Cardiac muscle cell (in vitro differentiated cells and primary cell): Measurements from ENCODE around the gene CEP57. TPM values are rescaled to one million over a fixed set of nuclear protein-coding genes. Genes with fewer than 3 reads are reported as not detected.

Experiments
- DNase-seq, 2 donors: peaks; one replicate each; pipeline versions ENCODE4 v3.0.0 to v3.0.0-alpha.2; 2010 to 2017; ENCODE audit warnings: low read depth in 1 of 2, low spot score in 1 of 2
- H3K27ac ChIP-seq: fragments of 200-600 bp; sonication (generic); 2 replicates; pipeline ENCODE4 v1.5.1; 2016
- H3K27me3 ChIP-seq: fragments of 200-600 bp; sonication (generic); 2 replicates; pipeline ENCODE4 v1.6.0; 2016; ENCODE audit warnings: control low read depth
- H3K36me3 ChIP-seq: fragments of 200-600 bp; sonication (generic); 2 replicates; pipeline ENCODE4 v1.5.1; 2016; ENCODE audit warnings: control low read depth
- H3K4me1 ChIP-seq: fragments of 200-600 bp; sonication (generic); 2 replicates; pipeline ENCODE4 v1.8.1; 2017; ENCODE audit warnings: low read depth, mild to moderate bottlenecking, mixed run types
- H3K4me3 ChIP-seq: fragments of 200-600 bp; sonication (generic); 2 replicates; pipeline ENCODE4 v1.5.1; 2016; ENCODE audit warnings: mild to moderate bottlenecking
- H3K9me3 ChIP-seq: fragments of 200-600 bp; sonication (generic); 2 replicates; pipeline ENCODE4 v1.5.1; 2017; ENCODE audit warnings: low read depth, mild to moderate bottlenecking, control low read depth
- CTCF ChIP-seq: IDR thresholded peaks from 2 replicates; pipeline ENCODE4 v1.5.1; 2012; ENCODE audit warnings: low read depth, mild to moderate bottlenecking, low read length
- polyA plus RNA-seq: library from polyadenylated mRNA; unstranded; fragments of >200 nt; fragmentation: Nextera tagmentation; extraction: Ambion mirVana; gene quantifications from 2 replicates; pipeline ENCODE4 v1.2.1, GENCODE V29; 2016
- total RNA-seq: library from RNA; depleted of rRNA; stranded (reverse); fragments of >200 nt; gene quantifications from 2 replicates; pipeline ENCODE4 v1.2.3, GENCODE V29; 2016

Gene CEP57
- total and polyA plus RNA-seq, 2 experiments from 2014 or later, result 57.1 to 75.6 TPM

GRCh38 chr11:95791709-95792033 lies 1.4 kb downstream of the CEP57 start:
- H3K9me3 ChIP-seq, result no peaks in the 10 kb centered on the region
- peaks cover 15% of the 10 kb centered on the region for H3K4me1 ChIP-seq
- DNase-seq, result no peak
- peak overlapping the region; percentile 92 for H3K4me3 ChIP-seq
- H3K36me3 ChIP-seq, result peaks cover 3% of the 10 kb centered on the region
- no peak for TF ChIP-seq CTCF
- peak overlapping the region; percentile 96 for H3K27ac ChIP-seq
- H3K27me3 ChIP-seq, result no peaks in the 10 kb centered on the region

GRCh38 chr11:95792200-95792599 lies 1.9 kb downstream of the CEP57 start:
- Histone ChIP-seq H3K9me3 (no peaks in the 10 kb centered on the region), H3K27ac (no peak overlapping the region), H3K27me3 (no peaks in the 10 kb centered on the region), H3K36me3 (no peaks in the 10 kb centered on the region), H3K4me3 (peak overlapping the region; percentile 92), H3K4me1 (peaks cover 15% of the 10 kb centered on the region)
- TF ChIP-seq CTCF, result no peak
- DNase-seq, result no peak

- Histone ChIP-seq H3K27me3 (no peaks in the 10 kb centered on the region), H3K27ac (no peak overlapping the region), H3K4me1 (peaks cover 15% of the 10 kb centered on the region), H3K36me3 (no peaks in the 10 kb centered on the region), H3K9me3 (no peaks in the 10 kb centered on the region), H3K4me3 (no peak overlapping the region)
- no peak for DNase-seq
- no peak for TF ChIP-seq CTCF
Measured at GRCh38 chr11:95792700-95793099, 2.4 kb downstream of the CEP57 start.

GRCh38 chr11:95793116-95793515 lies 2.8 kb downstream of the CEP57 start:
- no peaks in the 10 kb centered on the region for H3K36me3 ChIP-seq
- H3K27ac ChIP-seq, result no peak overlapping the region
- no peak overlapping the region for H3K4me3 ChIP-seq
- peaks cover 14% of the 10 kb centered on the region for H3K4me1 ChIP-seq
- TF ChIP-seq CTCF, result no peak
- peak in 1 of 2 donors; percentile 6 for DNase-seq
- no peaks in the 10 kb centered on the region for H3K9me3 ChIP-seq
- H3K27me3 ChIP-seq, result no peaks in the 10 kb centered on the region

- Histone ChIP-seq H3K4me3 (no peak overlapping the region), H3K36me3 (peaks cover under 1% of the 10 kb centered on the region), H3K27ac (no peak overlapping the region), H3K9me3 (no peaks in the 10 kb centered on the region), H3K4me1 (peaks cover 9% of the 10 kb centered on the region), H3K27me3 (no peaks in the 10 kb centered on the region)
- no peak for DNase-seq
- no peak for TF ChIP-seq CTCF
Measured at GRCh38 chr11:95794086-95794485, 3.8 kb downstream of the CEP57 start.

GRCh38 chr11:95795627-95796295 lies 5.5 kb downstream of the CEP57 start:
- TF ChIP-seq CTCF, result no peak

More at GRCh38 chr11:95795627-95796295, 5.5 kb downstream of the CEP57 start:
- H3K4me3 ChIP-seq, result no peak overlapping the region
- H3K36me3 ChIP-seq, result peaks cover 6% of the 10 kb centered on the region
- peaks cover 9% of the 10 kb centered on the region for H3K4me1 ChIP-seq
- no peaks in the 10 kb centered on the region for H3K9me3 ChIP-seq
- no peak for DNase-seq
- H3K27ac ChIP-seq, result no peak overlapping the region
- H3K27me3 ChIP-seq, result no peaks in the 10 kb centered on the region
